GM23338 (cell line): ENCODE results near the gene CD48.

Source experiments
- CREB1 ChIP-seq: fragments of 250-450 bp; sonication (Bioruptor Pico); IDR thresholded peaks from 2 replicates; pipeline ENCODE4 v1.5.0; 2020; ENCODE audit warnings: low read depth, mild to moderate bottlenecking, moderate library complexity
- EZH2 ChIP-seq: fragments of 200-600 bp; sonication (generic); IDR thresholded peaks from one replicate; pipeline ENCODE4 v1.8.0; 2017; ENCODE audit warnings: antibody characterized with exemption, mild to moderate bottlenecking, low read depth; ENCODE audit not compliant: unreplicated experiment
- EZH2phosphoT487 ChIP-seq: fragments of 200-600 bp; sonication (generic); IDR thresholded peaks from one replicate; pipeline ENCODE4 v1.8.1; 2018; ENCODE audit warnings: antibody characterized with exemption; ENCODE audit not compliant: unreplicated experiment
- JUNB ChIP-seq: IDR thresholded peaks from one replicate; pipeline ENCODE4 v1.6.1; 2016; ENCODE audit warnings: antibody characterized with exemption; ENCODE audit not compliant: unreplicated experiment
- NANOG ChIP-seq: IDR thresholded peaks from 2 replicates; pipeline ENCODE4 v1.6.1; 2016; ENCODE audit warnings: antibody characterized with exemption, borderline replicate concordance
- POLR2AphosphoS5 ChIP-seq: IDR thresholded peaks from 2 replicates; pipeline ENCODE4 v1.6.1; 2016; ENCODE audit warnings: antibody characterized with exemption, low read depth
- STAT1 ChIP-seq: IDR thresholded peaks from one replicate; pipeline ENCODE4 v1.6.1; 2016; ENCODE audit warnings: antibody characterized with exemption; ENCODE audit not compliant: unreplicated experiment
- ZNF114 ChIP-seq: fragments of 250-450 bp; sonication (Bioruptor Pico); IDR thresholded peaks from 2 replicates; pipeline ENCODE4 v1.5.0; 2020; ENCODE audit warnings: mild to moderate bottlenecking, moderate library complexity
- ZNF331 ChIP-seq: fragments of 250-450 bp; sonication (Bioruptor Pico); IDR thresholded peaks from 2 replicates; pipeline ENCODE4 v1.5.0; 2020; ENCODE audit warnings: low read depth, mild to moderate bottlenecking, moderate library complexity
- TF ChIP-seq, protein P1 (sequence below), 2 experiments: fragments of 200-600 bp in 1 of 2; sonication (generic) in 1 of 2; conservative IDR thresholded peaks; 2 replicates each; pipeline versions ENCODE4 v1.5.1 to v1.6.1; 2016 to 2017; ENCODE audit warnings: antibody characterized with exemption in 2 of 2, low read depth in 2 of 2, mild to moderate bottlenecking in 2 of 2, moderate library complexity in 1 of 2
- TF ChIP-seq, protein P2 (sequence below): IDR thresholded peaks from one replicate; pipeline ENCODE4 v1.6.1; 2018; ENCODE audit warnings: antibody characterized with exemption; ENCODE audit not compliant: unreplicated experiment
- TF ChIP-seq, protein P3 (sequence below): IDR thresholded peaks from 2 replicates; pipeline ENCODE4 v1.6.1; 2016; ENCODE audit warnings: antibody characterized with exemption
- TF ChIP-seq, protein P4 (sequence below): fragments of 250-450 bp; sonication (Bioruptor Pico); IDR thresholded peaks from 2 replicates; pipeline ENCODE4 v1.5.0; 2020; ENCODE audit warnings: mild to moderate bottlenecking, moderate library complexity

DNA sequence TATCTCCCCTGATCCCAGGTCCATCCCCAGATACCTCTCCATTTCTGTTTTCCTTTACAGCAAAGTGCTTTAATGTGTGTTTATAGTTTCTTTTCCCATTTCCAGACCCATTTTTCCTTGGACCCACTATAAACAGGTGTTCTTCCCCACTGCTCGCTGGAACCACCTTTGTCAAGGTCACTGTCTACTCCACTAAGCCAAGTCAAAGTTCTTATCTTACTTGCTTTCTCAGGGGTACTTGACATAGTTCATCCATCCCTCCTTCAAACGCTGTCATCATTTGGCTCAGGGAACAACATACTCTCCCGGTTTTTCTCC is 73.1 kb downstream of the CD48 start:
- TF ChIP-seq, protein P1, sequence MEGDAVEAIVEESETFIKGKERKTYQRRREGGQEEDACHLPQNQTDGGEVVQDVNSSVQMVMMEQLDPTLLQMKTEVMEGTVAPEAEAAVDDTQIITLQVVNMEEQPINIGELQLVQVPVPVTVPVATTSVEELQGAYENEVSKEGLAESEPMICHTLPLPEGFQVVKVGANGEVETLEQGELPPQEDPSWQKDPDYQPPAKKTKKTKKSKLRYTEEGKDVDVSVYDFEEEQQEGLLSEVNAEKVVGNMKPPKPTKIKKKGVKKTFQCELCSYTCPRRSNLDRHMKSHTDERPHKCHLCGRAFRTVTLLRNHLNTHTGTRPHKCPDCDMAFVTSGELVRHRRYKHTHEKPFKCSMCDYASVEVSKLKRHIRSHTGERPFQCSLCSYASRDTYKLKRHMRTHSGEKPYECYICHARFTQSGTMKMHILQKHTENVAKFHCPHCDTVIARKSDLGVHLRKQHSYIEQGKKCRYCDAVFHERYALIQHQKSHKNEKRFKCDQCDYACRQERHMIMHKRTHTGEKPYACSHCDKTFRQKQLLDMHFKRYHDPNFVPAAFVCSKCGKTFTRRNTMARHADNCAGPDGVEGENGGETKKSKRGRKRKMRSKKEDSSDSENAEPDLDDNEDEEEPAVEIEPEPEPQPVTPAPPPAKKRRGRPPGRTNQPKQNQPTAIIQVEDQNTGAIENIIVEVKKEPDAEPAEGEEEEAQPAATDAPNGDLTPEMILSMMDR (conservative IDR thresholded peaks at IDR 0.05; ENCODE audit: low read depth in 2 of 2) = no peak
- TF ChIP-seq CREB1 (CRISPR knock-in tag) (no peak), EZH2 (no peak), STAT1 (no peak), EZH2phosphoT487 (no peak), POLR2AphosphoS5 (no peak), ZNF331 (CRISPR knock-in tag) (no peak), JUNB (no peak), ZNF114 (CRISPR knock-in tag) (no peak), NANOG (no peak)
- TF ChIP-seq, protein P2, sequence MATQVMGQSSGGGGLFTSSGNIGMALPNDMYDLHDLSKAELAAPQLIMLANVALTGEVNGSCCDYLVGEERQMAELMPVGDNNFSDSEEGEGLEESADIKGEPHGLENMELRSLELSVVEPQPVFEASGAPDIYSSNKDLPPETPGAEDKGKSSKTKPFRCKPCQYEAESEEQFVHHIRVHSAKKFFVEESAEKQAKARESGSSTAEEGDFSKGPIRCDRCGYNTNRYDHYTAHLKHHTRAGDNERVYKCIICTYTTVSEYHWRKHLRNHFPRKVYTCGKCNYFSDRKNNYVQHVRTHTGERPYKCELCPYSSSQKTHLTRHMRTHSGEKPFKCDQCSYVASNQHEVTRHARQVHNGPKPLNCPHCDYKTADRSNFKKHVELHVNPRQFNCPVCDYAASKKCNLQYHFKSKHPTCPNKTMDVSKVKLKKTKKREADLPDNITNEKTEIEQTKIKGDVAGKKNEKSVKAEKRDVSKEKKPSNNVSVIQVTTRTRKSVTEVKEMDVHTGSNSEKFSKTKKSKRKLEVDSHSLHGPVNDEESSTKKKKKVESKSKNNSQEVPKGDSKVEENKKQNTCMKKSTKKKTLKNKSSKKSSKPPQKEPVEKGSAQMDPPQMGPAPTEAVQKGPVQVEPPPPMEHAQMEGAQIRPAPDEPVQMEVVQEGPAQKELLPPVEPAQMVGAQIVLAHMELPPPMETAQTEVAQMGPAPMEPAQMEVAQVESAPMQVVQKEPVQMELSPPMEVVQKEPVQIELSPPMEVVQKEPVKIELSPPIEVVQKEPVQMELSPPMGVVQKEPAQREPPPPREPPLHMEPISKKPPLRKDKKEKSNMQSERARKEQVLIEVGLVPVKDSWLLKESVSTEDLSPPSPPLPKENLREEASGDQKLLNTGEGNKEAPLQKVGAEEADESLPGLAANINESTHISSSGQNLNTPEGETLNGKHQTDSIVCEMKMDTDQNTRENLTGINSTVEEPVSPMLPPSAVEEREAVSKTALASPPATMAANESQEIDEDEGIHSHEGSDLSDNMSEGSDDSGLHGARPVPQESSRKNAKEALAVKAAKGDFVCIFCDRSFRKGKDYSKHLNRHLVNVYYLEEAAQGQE = no peak
- TF ChIP-seq, protein P3, sequence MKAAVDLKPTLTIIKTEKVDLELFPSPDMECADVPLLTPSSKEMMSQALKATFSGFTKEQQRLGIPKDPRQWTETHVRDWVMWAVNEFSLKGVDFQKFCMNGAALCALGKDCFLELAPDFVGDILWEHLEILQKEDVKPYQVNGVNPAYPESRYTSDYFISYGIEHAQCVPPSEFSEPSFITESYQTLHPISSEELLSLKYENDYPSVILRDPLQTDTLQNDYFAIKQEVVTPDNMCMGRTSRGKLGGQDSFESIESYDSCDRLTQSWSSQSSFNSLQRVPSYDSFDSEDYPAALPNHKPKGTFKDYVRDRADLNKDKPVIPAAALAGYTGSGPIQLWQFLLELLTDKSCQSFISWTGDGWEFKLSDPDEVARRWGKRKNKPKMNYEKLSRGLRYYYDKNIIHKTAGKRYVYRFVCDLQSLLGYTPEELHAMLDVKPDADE = no peak
- TF ChIP-seq, protein P4, sequence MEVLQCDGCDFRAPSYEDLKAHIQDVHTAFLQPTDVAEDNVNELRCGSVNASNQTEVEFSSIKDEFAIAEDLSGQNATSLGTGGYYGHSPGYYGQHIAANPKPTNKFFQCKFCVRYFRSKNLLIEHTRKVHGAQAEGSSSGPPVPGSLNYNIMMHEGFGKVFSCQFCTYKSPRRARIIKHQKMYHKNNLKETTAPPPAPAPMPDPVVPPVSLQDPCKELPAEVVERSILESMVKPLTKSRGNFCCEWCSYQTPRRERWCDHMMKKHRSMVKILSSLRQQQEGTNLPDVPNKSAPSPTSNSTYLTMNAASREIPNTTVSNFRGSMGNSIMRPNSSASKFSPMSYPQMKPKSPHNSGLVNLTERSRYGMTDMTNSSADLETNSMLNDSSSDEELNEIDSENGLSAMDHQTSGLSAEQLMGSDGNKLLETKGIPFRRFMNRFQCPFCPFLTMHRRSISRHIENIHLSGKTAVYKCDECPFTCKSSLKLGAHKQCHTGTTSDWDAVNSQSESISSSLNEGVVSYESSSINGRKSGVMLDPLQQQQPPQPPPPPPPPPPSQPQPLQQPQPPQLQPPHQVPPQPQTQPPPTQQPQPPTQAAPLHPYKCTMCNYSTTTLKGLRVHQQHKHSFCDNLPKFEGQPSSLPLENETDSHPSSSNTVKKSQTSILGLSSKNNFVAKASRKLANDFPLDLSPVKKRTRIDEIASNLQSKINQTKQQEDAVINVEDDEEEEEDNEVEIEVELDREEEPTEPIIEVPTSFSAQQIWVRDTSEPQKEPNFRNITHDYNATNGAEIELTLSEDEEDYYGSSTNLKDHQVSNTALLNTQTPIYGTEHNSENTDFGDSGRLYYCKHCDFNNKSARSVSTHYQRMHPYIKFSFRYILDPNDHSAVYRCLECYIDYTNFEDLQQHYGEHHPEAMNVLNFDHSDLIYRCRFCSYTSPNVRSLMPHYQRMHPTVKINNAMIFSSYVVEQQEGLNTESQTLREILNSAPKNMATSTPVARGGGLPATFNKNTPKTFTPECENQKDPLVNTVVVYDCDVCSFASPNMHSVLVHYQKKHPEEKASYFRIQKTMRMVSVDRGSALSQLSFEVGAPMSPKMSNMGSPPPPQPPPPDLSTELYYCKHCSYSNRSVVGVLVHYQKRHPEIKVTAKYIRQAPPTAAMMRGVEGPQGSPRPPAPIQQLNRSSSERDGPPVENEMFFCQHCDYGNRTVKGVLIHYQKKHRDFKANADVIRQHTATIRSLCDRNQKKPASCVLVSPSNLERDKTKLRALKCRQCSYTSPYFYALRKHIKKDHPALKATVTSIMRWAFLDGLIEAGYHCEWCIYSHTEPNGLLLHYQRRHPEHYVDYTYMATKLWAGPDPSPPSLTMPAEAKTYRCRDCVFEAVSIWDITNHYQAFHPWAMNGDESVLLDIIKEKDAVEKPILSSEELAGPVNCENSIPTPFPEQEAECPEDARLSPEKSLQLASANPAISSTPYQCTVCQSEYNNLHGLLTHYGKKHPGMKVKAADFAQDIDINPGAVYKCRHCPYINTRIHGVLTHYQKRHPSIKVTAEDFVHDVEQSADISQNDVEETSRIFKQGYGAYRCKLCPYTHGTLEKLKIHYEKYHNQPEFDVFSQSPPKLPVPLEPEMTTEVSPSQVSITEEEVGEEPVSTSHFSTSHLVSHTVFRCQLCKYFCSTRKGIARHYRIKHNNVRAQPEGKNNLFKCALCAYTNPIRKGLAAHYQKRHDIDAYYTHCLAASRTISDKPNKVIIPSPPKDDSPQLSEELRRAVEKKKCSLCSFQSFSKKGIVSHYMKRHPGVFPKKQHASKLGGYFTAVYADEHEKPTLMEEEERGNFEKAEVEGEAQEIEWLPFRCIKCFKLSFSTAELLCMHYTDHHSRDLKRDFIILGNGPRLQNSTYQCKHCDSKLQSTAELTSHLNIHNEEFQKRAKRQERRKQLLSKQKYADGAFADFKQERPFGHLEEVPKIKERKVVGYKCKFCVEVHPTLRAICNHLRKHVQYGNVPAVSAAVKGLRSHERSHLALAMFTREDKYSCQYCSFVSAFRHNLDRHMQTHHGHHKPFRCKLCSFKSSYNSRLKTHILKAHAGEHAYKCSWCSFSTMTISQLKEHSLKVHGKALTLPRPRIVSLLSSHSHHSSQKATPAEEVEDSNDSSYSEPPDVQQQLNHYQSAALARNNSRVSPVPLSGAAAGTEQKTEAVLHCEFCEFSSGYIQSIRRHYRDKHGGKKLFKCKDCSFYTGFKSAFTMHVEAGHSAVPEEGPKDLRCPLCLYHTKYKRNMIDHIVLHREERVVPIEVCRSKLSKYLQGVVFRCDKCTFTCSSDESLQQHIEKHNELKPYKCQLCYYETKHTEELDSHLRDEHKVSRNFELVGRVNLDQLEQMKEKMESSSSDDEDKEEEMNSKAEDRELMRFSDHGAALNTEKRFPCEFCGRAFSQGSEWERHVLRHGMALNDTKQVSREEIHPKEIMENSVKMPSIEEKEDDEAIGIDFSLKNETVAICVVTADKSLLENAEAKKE (CRISPR knock-in tag) = no peak
